Jurkat, Clone E6-1 (cell line): ENCODE measurements around the gene ECPAS. TPM values are rescaled to one million over a fixed set of nuclear protein-coding genes. Genes with fewer than 3 reads are reported as not detected.
"Not testable (repeated sequence)": the region's sequence is repeated elsewhere in the genome, so short reads cannot be mapped to it uniquely, and the experiment has no call there.

Source experiments
- DNase-seq: peaks from one replicate; pipeline ENCODE4 v3.0.0-alpha.2; 2011; ENCODE audit warnings: low read depth, low spot score
- H3K4me3 ChIP-seq: 2 replicates; pipeline ENCODE4 v1.5.1; 2011; ENCODE audit warnings: mild to moderate bottlenecking, low read length, control low read depth, moderate library complexity
- polyA plus RNA-seq: library from polyadenylated mRNA; unstranded; fragments of >200 nt; gene quantifications from one replicate; pipeline ENCODE4 v1.2.1, GENCODE V29; 2012; ENCODE audit warnings: missing spikeins; ENCODE audit not compliant: insufficient read length, insufficient read depth

Gene ECPAS
- polyA plus RNA-seq = 23.7 TPM

- peak within 1 kb of the TSS; percentile 58 for H3K4me3 ChIP-seq
- peak; percentile 9 for DNase-seq
Observed at GRCh38 chr9:111483858-111484571, at the start of gene ECPAS. Gene ECPAS, minus strand, starts transcription at chr9:111484383. Its CDS starts 11,465 bp downstream, at chr9:111472918.

- H3K4me3 ChIP-seq = no peak overlapping the region
- DNase-seq = no peak
Observed at GRCh38 chr9:111533099-111533790, 49.1 kb upstream of the ECPAS start.

- DNase-seq = no peak
- H3K4me3 ChIP-seq = no peak overlapping the region
Observed at GRCh38 chr9:111531716-111532115, 47.5 kb upstream of the ECPAS start.

GRCh38 chr9:111529787-111530186, 45.6 kb upstream of the ECPAS start:
- DNase-seq = no peak
- no peak overlapping the region for H3K4me3 ChIP-seq

GRCh38 chr9:111527347-111527746, 43.2 kb upstream of the ECPAS start:
- DNase-seq = no peak
- H3K4me3 ChIP-seq = no peak overlapping the region

DNA sequence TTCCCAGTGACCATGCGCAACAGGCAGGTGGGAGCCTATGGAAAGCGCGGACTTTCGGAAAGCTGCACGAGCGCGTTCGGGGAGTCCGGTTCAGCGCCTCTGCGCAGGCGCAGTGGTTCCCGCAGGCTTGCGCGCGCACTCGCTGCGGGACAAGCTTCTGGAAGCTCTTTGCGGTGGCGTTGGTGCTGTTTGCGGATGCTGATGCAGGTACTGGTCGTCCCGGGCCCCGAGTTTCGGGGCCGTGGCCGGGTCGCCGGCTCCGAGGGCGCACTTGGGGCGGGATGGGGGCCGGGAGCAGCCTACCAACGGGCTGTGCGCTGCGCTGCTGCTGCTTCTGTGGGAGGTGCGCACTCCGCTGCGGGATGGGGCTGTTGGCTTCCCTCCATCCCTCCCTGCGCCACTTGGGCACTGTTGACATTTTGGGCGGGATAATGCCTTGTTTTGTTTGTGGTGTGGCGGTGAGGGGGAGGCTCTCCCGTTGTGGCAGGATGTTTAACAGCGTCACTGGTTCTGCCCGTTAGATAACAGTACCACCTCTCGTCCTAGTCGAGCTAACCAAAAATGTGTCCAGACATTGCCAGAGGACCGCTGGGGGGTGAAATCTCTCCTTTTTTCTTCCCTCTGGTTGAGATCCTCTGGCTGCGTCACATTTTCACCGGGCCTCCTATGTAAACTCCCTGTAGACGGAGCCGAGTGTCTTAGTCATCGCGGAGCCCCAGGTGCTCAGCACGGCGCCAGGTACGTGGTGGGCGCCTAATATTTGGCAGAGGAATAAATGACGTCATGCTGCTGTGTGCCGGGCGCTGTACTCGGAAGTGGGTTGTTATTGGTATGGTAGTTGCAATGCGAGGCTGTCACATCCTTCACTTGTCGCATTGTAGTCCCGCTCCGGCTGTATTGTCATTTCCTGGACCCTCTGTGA, 41.1 kb upstream of the ECPAS start, which contains the start of gene ZNF483:
Gene ZNF483, plus strand, starts transcription at position 124 of the 922 bp plus-strand sequence. CDS start 2,217 bp downstream, outside the sequence.
- DNase-seq = peak; percentile 37
- peak within 1 kb of the TSS; percentile 56 for H3K4me3 ChIP-seq

GRCh38 chr9:111524731-111525055, 40.5 kb upstream of the ECPAS start:
- DNase-seq = no peak
- peak overlapping the region; percentile 56 for H3K4me3 ChIP-seq

DNA sequence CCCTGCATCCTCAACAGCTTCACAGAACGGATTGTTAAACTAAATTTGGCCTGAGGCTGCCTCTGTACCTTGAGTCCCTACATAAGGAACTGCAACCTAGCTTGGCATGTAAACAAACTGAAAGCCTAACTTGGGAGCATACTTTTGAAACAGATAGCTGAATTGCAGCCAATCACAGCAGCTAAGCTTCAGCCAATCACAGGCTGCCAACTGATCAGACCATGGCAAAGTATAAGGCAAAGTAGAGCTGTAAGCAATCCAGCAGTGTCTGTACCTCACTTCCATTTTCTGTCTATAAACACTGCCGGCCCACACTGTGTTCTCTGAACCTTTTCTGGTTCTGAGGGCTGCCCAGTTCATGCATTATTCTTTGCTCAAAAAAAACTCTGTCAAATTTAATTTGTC, 31.9 kb upstream of the ECPAS start:
- peak; percentile 32 for DNase-seq
- no peak overlapping the region for H3K4me3 ChIP-seq

- DNase-seq = no peak
- H3K4me3 ChIP-seq = no peak overlapping the region
Observed at GRCh38 chr9:111514967-111515366, 30.8 kb upstream of the ECPAS start.

DNA sequence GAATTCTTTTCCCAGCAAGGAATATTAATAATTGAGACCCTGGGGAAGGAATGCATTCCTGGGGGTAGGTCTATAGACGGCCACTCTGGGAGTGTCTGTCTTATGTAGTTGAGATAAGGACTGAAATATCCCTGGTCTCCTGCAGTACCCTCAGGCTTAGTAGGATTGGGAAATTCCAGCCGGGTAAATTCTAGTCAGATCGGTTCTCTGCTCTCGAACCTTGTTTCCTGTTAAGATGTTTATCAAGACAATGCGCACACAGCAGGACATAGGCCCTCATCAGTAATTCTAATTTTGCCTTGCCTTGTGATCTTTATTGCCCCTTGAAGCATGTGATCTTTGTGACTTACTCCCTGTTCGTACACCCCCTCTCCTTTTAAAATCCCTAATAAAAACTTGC, 27.4 kb upstream of the ECPAS start:
- not testable (repeated sequence) for DNase-seq, H3K4me3 ChIP-seq

DNA sequence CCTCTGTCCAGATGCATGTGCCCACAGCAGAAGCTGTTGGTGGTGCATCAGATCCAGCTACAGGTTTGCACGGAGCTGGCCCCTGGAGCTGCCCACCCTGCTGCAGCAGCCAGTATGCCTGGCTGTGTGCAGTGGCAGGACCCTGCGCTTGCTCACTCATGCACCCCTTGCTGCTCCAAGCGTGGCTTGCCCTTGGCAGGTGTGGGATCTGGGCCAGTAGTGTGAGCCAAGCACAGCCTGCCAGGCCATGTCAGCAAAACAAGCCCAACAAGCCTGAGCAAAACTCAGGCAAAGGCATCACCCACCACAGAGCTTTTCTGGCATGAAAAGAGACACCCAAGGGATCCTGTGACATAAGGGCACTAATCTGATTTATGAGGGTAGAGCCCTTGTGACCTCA, 18.3 kb upstream of the ECPAS start:
- H3K4me3 ChIP-seq = no peak overlapping the region
- no peak for DNase-seq

DNA sequence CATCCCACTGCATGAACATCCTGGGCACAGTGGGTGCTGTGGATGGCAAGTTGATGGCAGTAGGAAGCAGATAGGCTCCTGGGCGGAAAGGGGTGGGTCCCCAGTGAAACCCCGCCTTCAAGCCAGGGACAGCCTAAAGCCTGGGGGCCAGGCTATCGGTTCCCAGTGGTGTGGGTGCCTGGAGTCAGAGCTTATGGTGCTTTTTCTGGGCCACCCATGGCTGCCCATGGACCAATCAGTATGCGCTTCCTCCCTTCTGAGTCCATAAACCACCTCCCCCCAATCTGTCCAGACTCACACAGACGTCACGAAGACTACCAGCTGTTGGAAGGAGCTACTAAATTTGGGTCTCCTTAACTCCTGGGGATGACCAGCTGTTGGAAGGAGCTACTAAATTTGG, 17.5 kb upstream of the ECPAS start:
- no peak overlapping the region for H3K4me3 ChIP-seq
- DNase-seq = no peak

GRCh38 chr9:111501005-111501562, 16.9 kb upstream of the ECPAS start:
- no peak overlapping the region for H3K4me3 ChIP-seq
- DNase-seq = no peak

GRCh38 chr9:111497196-111497595, 13.0 kb upstream of the ECPAS start:
- not testable (repeated sequence) for DNase-seq

GRCh38 chr9:111484572-111484894, 350 bp upstream of the ECPAS start:
- peak overlapping the region; percentile 54 for H3K4me3 ChIP-seq
- no peak for DNase-seq

More at GRCh38 chr9:111497196-111497595, 13.0 kb upstream of the ECPAS start:
- not testable (repeated sequence) for H3K4me3 ChIP-seq

DNA sequence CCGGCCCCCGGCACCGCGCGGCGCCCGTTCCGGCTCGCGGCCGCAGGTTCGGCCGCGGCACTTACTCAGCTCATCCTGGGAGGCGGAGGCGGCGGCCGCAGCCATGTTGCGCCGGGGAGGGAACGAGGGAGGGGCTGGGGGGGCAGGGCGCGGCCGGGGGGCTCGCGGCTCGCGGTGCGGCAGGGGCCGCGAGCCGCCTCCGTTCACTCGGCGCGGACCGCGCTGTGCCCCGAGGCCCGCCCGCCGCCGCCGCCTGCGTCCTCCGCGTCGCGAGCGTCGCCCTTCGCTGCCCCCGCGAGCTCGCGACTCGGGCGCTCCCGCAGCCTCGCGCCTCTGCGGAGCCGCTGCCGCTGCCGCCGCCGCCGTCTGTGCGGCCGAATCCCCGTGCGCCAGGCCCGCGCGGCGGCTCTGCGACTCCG, 735 bp downstream of the ECPAS start:
- peak overlapping the region; percentile 58; the same call in 1 of the 2 replicates for H3K4me3 ChIP-seq
- DNase-seq = no peak

- H3K4me3 ChIP-seq = peak overlapping the region; percentile 58
- no peak for DNase-seq
Observed at GRCh38 chr9:111482694-111483438, 1.3 kb downstream of the ECPAS start.

GRCh38 chr9:111481885-111482636, 2.1 kb downstream of the ECPAS start:
- no peak for DNase-seq
- peak overlapping the region; percentile 58 for H3K4me3 ChIP-seq
